Activated CD8-positive, alpha-beta memory T cell treated with anti-CD3 and anti-CD28 coated beads for 36 hours (primary cell): ENCODE results near the gene SH2D1B. TPM values are rescaled to one million over a fixed set of nuclear protein-coding genes. Genes with fewer than 3 reads are reported as not detected.
"Not testable (repeated sequence)": the region's sequence is repeated elsewhere in the genome, so short reads cannot be mapped to it uniquely, and the experiment has no call there.

Experiments used
- CTCF ChIA-PET: fragments of 350-600 bp; sonication (Branson Sonifier 250); formaldehyde crosslinking; loops from one replicate; lab custom pipeline; 2021; ENCODE audit warnings: antibody characterized with exemption; lab: Charles Lee
- POLR2A ChIA-PET: fragments of 350-600 bp; sonication (Branson Sonifier 250); formaldehyde crosslinking; loops from one replicate; lab custom pipeline; 2021; ENCODE audit warnings: antibody characterized with exemption; lab: Charles Lee
- total RNA-seq, 2 experiments: library from RNA; stranded (reverse); gene quantifications; one replicate each; pipeline ENCODE4 v1.2.3, GENCODE V29; 2021

The SH2D1B gene
- total RNA-seq: not detected

GRCh38 chr1:162412002-162412401 is at the start of gene SH2D1B:
Gene SH2D1B, minus strand, starts transcription at chr1:162412136. Its CDS starts 120 bp downstream, at chr1:162412016.
- POLR2A ChIA-PET: no interaction called here

GRCh38 chr1:162458236-162458635 is 46.3 kb upstream of the SH2D1B start:
- ChIA-PET CTCF (no interaction called here), POLR2A (no interaction called here)

More at GRCh38 chr1:162412002-162412401, at the start of gene SH2D1B:
- CTCF ChIA-PET: no interaction called here

GRCh38 chr1:162456323-162456722 is 44.4 kb upstream of the SH2D1B start:
- CTCF ChIA-PET: no interaction called here
- POLR2A ChIA-PET: no interaction called here

GRCh38 chr1:162454361-162454760 is 42.4 kb upstream of the SH2D1B start:
- CTCF ChIA-PET: not testable (repeated sequence)

GRCh38 chr1:162446946-162447345 is 35.0 kb upstream of the SH2D1B start:
- POLR2A ChIA-PET: no interaction called here
- CTCF ChIA-PET: no interaction called here

More at GRCh38 chr1:162454361-162454760, 42.4 kb upstream of the SH2D1B start:
- POLR2A ChIA-PET: not testable (repeated sequence)

- CTCF ChIA-PET: no interaction called here
Observed at GRCh38 chr1:162444903-162445302, 33.0 kb upstream of the SH2D1B start.

GRCh38 chr1:162432977-162433713 is 21.2 kb upstream of the SH2D1B start:
- CTCF ChIA-PET, POLR2A ChIA-PET: not testable (repeated sequence)

More at GRCh38 chr1:162444903-162445302, 33.0 kb upstream of the SH2D1B start:
- POLR2A ChIA-PET: no interaction called here

GRCh38 chr1:162430583-162430982 is 18.6 kb upstream of the SH2D1B start:
- POLR2A ChIA-PET: no interaction called here
- CTCF ChIA-PET: no interaction called here

- POLR2A ChIA-PET: no interaction called here
- CTCF ChIA-PET: no interaction called here
Observed at GRCh38 chr1:162422662-162423375, 10.9 kb upstream of the SH2D1B start.

GRCh38 chr1:162421258-162422164 is 9.6 kb upstream of the SH2D1B start:
- ChIA-PET POLR2A (no interaction called here), CTCF (no interaction called here)

GRCh38 chr1:162420120-162420519 is 8.2 kb upstream of the SH2D1B start:
- POLR2A ChIA-PET: no interaction called here
- CTCF ChIA-PET: no interaction called here

GRCh38 chr1:162419450-162419931 is 7.6 kb upstream of the SH2D1B start:
- CTCF ChIA-PET: not testable (repeated sequence)

GRCh38 chr1:162418584-162418983 is 6.6 kb upstream of the SH2D1B start:
- CTCF ChIA-PET, POLR2A ChIA-PET: not testable (repeated sequence)

More at GRCh38 chr1:162419450-162419931, 7.6 kb upstream of the SH2D1B start:
- POLR2A ChIA-PET: not testable (repeated sequence)

GRCh38 chr1:162417650-162418049 is 5.7 kb upstream of the SH2D1B start:
- ChIA-PET POLR2A (no interaction called here), CTCF (no interaction called here)

GRCh38 chr1:162416909-162417308 is 5.0 kb upstream of the SH2D1B start:
- POLR2A ChIA-PET: no interaction called here
- CTCF ChIA-PET: no interaction called here

GRCh38 chr1:162416215-162416614 is 4.3 kb upstream of the SH2D1B start:
- ChIA-PET CTCF (no interaction called here), POLR2A (no interaction called here)

- ChIA-PET CTCF (interaction anchor here (1.2 kb wide), 1 partner anchor 351 kb away, joined by 3 read pairs; no protein-coding TSS in a partner anchor), POLR2A (no interaction called here)
Observed at GRCh38 chr1:162407539-162407938, 4.4 kb downstream of the SH2D1B start.

GRCh38 chr1:162406811-162407210 is 5.1 kb downstream of the SH2D1B start:
- POLR2A ChIA-PET: no interaction called here

GRCh38 chr1:162405800-162406199 is 6.1 kb downstream of the SH2D1B start:
- ChIA-PET CTCF (no interaction called here), POLR2A (no interaction called here)

More at GRCh38 chr1:162406811-162407210, 5.1 kb downstream of the SH2D1B start:
- CTCF ChIA-PET: no interaction called here
